Measurements from ENCODE around the gene SH3D19.

Gene SH3D19

GRCh38 chr4:151167561-151167960 is 157.8 kb downstream of the SH3D19 start:
- DNase-seq (ENCODE audit: insufficient read length, low spot score), result no peak
- FAIRE-seq, result no peak
- TF ChIP-seq POLR2A (IDR thresholded peaks at IDR 0.05; ENCODE audit: low read depth, low read length), result no peak

DNA sequence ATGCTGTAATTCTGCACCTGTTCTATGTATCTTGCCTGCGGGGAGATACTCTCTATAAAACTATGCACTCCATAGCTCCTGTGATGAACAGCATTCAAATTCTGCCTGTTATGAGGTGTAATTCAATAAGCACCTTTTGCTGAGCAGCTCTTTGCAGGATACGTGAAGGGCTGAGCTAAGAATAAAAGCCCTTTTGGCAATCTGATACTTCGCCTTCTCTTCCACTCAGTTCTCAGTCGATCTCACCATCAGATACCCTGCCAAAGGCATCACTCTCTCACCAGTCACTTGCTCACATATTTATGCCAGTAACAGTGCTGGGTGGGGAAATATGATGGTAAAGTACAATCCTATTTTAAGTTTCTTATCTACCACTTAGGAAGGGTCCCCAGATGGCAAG is 158.8 kb downstream of the SH3D19 start:
- DNase-seq (ENCODE audit: insufficient read length, low spot score), result no peak
- TF ChIP-seq POLR2A (IDR thresholded peaks at IDR 0.05; ENCODE audit: low read depth, low read length), result no peak

GRCh38 chr4:151165205-151166000 is 160.0 kb downstream of the SH3D19 start:
- no peak for DNase-seq (ENCODE audit: insufficient read length, low spot score)
- no peak for TF ChIP-seq POLR2A (IDR thresholded peaks at IDR 0.05; ENCODE audit: low read depth, low read length)
- FAIRE-seq, result no peak

More for the DNA sequence above, 158.8 kb downstream of the SH3D19 start:
- FAIRE-seq, result no peak

DNA sequence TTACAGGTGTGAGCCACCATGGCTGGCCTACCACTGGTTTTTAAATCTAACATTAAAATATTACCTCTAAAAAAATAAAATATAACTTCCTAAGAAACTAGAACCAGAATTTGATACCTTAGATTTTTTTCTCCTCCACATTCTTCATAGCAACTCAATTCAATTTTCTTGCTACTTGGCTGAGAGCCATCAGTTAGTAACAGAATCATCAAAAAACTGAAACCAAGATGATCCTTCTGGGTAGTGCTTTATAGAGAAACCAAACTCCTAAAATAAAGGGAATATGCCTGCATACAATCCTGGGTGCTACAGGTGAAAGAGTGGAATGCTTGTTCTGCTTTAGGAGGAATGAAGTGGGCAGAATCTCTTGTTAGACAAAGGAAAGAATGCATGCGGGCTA is 161.6 kb downstream of the SH3D19 start:
- FAIRE-seq (no peak), DNase-seq (ENCODE audit: insufficient read length, low spot score) (no peak)
- no peak for TF ChIP-seq POLR2A (IDR thresholded peaks at IDR 0.05; ENCODE audit: low read depth, low read length)

- no peak for FAIRE-seq
- no peak for TF ChIP-seq POLR2A (IDR thresholded peaks at IDR 0.05; ENCODE audit: low read depth, low read length)
- no peak for DNase-seq (ENCODE audit: insufficient read length, low spot score)
Observed at GRCh38 chr4:151158979-151159378, 166.4 kb downstream of the SH3D19 start.

GRCh38 chr4:151157543-151157942 is 167.9 kb downstream of the SH3D19 start:
- DNase-seq (ENCODE audit: insufficient read length, low spot score) (no peak), FAIRE-seq (no peak)
- TF ChIP-seq POLR2A (IDR thresholded peaks at IDR 0.05; ENCODE audit: low read depth, low read length), result no peak

- no peak for TF ChIP-seq POLR2A (IDR thresholded peaks at IDR 0.05; ENCODE audit: low read depth, low read length)
- DNase-seq (ENCODE audit: insufficient read length, low spot score) (no peak), FAIRE-seq (no peak)
Observed at GRCh38 chr4:151153585-151153984, 171.8 kb downstream of the SH3D19 start.

- no peak for TF ChIP-seq POLR2A (IDR thresholded peaks at IDR 0.05; ENCODE audit: low read depth, low read length)
Observed at GRCh38 chr4:151152028-151152427, 173.4 kb downstream of the SH3D19 start.

DNA sequence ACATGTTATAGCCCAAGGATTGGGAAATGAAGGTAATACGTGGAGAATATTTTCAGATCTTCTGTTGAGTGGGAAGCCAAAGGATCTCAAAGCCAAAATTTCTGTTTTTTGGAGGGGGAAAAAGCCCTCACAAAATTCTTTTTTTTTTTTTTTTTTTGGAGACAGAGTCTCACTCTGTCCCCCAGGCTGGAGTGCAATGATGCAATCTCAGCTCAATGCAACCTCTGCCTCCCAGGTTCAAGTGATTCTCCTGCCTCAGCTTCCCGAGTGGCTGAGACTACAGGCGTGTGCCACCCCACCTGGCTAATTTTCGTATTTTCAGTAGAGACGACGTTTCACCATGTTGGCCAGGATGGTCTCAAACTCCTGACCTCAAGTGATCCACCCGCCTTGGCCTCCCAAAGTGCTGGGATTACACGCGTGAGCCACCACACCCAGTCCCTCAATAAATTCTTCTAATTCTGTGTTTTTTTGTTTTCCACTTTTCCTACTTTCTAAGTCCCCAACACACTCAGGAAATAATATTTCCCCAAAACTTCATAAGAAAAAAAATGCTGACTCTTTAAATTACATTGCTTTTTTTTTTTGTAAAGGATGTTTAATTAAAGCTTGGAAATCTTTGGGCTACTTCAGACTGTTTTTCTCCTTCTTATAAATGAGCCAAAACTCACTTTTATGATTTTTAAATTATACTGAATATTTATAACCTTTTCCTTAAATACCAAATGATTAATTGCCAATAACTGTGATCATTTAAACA is 174.4 kb downstream of the SH3D19 start:
- TF ChIP-seq POLR2A (IDR thresholded peaks at IDR 0.05; ENCODE audit: low read depth, low read length), result no peak
- DNase-seq (ENCODE audit: insufficient read length, low spot score) (no peak), FAIRE-seq (no peak)

More at GRCh38 chr4:151152028-151152427, 173.4 kb downstream of the SH3D19 start:
- DNase-seq (ENCODE audit: insufficient read length, low spot score) (no peak), FAIRE-seq (no peak)

GRCh38 chr4:151148261-151148660 is 177.1 kb downstream of the SH3D19 start:
- no peak for DNase-seq (ENCODE audit: insufficient read length, low spot score)
- no peak for TF ChIP-seq POLR2A (IDR thresholded peaks at IDR 0.05; ENCODE audit: low read depth, low read length)
- no peak for FAIRE-seq

GRCh38 chr4:151147000-151147399 is 178.4 kb downstream of the SH3D19 start:
- FAIRE-seq, result no peak
- DNase-seq (ENCODE audit: insufficient read length, low spot score), result no peak
- no peak for TF ChIP-seq POLR2A (IDR thresholded peaks at IDR 0.05; ENCODE audit: low read depth, low read length)

GRCh38 chr4:151144329-151145072 is 180.9 kb downstream of the SH3D19 start:
- TF ChIP-seq POLR2A (IDR thresholded peaks at IDR 0.05; ENCODE audit: low read depth, low read length), result no peak
- DNase-seq (ENCODE audit: insufficient read length, low spot score) (no peak), FAIRE-seq (no peak)

GRCh38 chr4:151143811-151144210 is 181.6 kb downstream of the SH3D19 start:
- FAIRE-seq, result no peak
- no peak for DNase-seq (ENCODE audit: insufficient read length, low spot score)
- TF ChIP-seq POLR2A (IDR thresholded peaks at IDR 0.05; ENCODE audit: low read depth, low read length), result no peak

- no peak for DNase-seq (ENCODE audit: insufficient read length, low spot score)
- no peak for FAIRE-seq
- no peak for TF ChIP-seq POLR2A (IDR thresholded peaks at IDR 0.05; ENCODE audit: low read depth, low read length)
Observed at GRCh38 chr4:151143162-151143561, 182.2 kb downstream of the SH3D19 start.

Data from H54 (cell line).